A549 (cell line): Measurements from ENCODE around the gene SLC9A3. TPM values are rescaled to one million over a fixed set of nuclear protein-coding genes. Genes with fewer than 3 reads are reported as not detected.
A peak's percentile ranks its signal among the peaks of the same experiment; 100 is the strongest.
"Not testable (repeated sequence)": the region's sequence is repeated elsewhere in the genome, so short reads cannot be mapped to it uniquely, and the experiment has no call there.

Experiments used
- ATAC-seq, 2 experiments: fragments of 200-7000 bp in 1 of 2; fragments of >200 bp in 1 of 2; cut with Nextera tagmentation in 1 of 2; cut with Tn5 transposase in 1 of 2; 3 replicates each; pipeline versions ENCODE4 v1.8.0 to v1.9.1; 2018 to 2020; ENCODE audit warnings: mild to moderate bottlenecking in 1 of 2, moderate library complexity in 1 of 2
- CTCF ChIA-PET: fragments of 300-600 bp; sonication (Branson Sonifier 250); formaldehyde crosslinking; extraction: SDS; loops from one replicate; lab custom pipeline; 2021; ENCODE audit warnings: antibody characterized with exemption, inconsistent platforms; lab: Yijun Ruan, JAX
- POLR2A ChIA-PET: fragments of 350-600 bp; formaldehyde crosslinking; extraction: SDS; loops from one replicate; lab custom pipeline; 2021; ENCODE audit warnings: antibody characterized with exemption, inconsistent platforms; lab: Yijun Ruan, JAX
- DNase-seq, 2 experiments: peaks; one replicate each; pipeline versions ENCODE4 v3.0.0 to v3.0.0-alpha.2; 2011 to 2016; ENCODE audit warnings: low read depth in 1 of 2, low spot score in 1 of 2
- FAIRE-seq: peaks from 2 replicates; lab custom pipeline; 2011; peaks lifted over from hg19 to GRCh38; lab: Jason Lieb, UNC
- H3K27ac ChIP-seq, 2 experiments: fragments of >200 bp; sonication (Bioruptor Twin); formaldehyde crosslinking; 3 replicates each; pipeline ENCODE4 v1.5.1; 2016 to 2017
- H3K4me1 ChIP-seq: fragments of >200 bp; sonication (Bioruptor Twin); formaldehyde crosslinking; 3 replicates; pipeline ENCODE4 v1.6.1; 2016
- H3K4me2 ChIP-seq: fragments of >200 bp; sonication (Bioruptor Twin); formaldehyde crosslinking; 3 replicates; pipeline ENCODE4 v1.6.1; 2016
- H3K4me3 ChIP-seq: fragments of >200 bp; sonication (Bioruptor Twin); formaldehyde crosslinking; 3 replicates; pipeline ENCODE4 v1.5.1; 2016
- H3K9me3 ChIP-seq: fragments of >200 bp; sonication (Bioruptor Twin); formaldehyde crosslinking; 3 replicates; pipeline ENCODE4 v1.6.1; 2016
- EHMT2 ChIP-seq: fragments of 200-600 bp; sonication (generic); IDR thresholded peaks from 2 replicates; pipeline ENCODE4 v1.6.1; 2016; ENCODE audit warnings: antibody characterized with exemption, low read depth, mild to moderate bottlenecking, moderate library complexity
- ELK1 ChIP-seq: fragments of 150-350 bp; IDR thresholded peaks from 2 replicates; pipeline ENCODE4 v1.6.1; 2014; ENCODE audit warnings: low read depth, mild to moderate bottlenecking, low read length
- GATA3 ChIP-seq: IDR thresholded peaks from 2 replicates; pipeline ENCODE4 v1.6.1; 2012; ENCODE audit warnings: borderline replicate concordance
- HDAC2 ChIP-seq: fragments of 200-600 bp; sonication (generic); IDR thresholded peaks from 2 replicates; pipeline ENCODE4 v1.6.1; 2016
- HEYL ChIP-seq: fragments of 250-450 bp; sonication (Bioruptor Pico); IDR thresholded peaks from 2 replicates; pipeline ENCODE4 v1.8.0; 2021; ENCODE audit warnings: mild to moderate bottlenecking, moderate library complexity
- HOXA7 ChIP-seq: fragments of 250-450 bp; sonication (Bioruptor Pico); IDR thresholded peaks from 2 replicates; pipeline ENCODE4 v1.5.0; 2020; ENCODE audit warnings: mild to moderate bottlenecking, moderate library complexity
- HOXB5 ChIP-seq: fragments of 250-450 bp; sonication (Bioruptor Pico); IDR thresholded peaks from 2 replicates; pipeline ENCODE4 v1.5.0; 2020; ENCODE audit warnings: mild to moderate bottlenecking, moderate library complexity
- MAFK ChIP-seq: fragments of 450-650 bp; IDR thresholded peaks from 2 replicates; pipeline ENCODE4 v1.6.1; 2014; ENCODE audit not compliant: partially characterized antibody
- MAZ ChIP-seq: fragments of 150-350 bp; IDR thresholded peaks from 2 replicates; pipeline ENCODE4 v1.6.1; 2014; ENCODE audit warnings: antibody characterized with exemption, low read depth, low read length, borderline replicate concordance
- NFE2L2 ChIP-seq: fragments of 150-350 bp; conservative IDR thresholded peaks from 2 replicates; pipeline ENCODE4 v1.6.1; 2014; ENCODE audit warnings: low read length
- NR3C1 ChIP-seq: fragments of >200 bp; sonication (Bioruptor Twin); formaldehyde crosslinking; IDR thresholded peaks from 3 replicates; pipeline ENCODE4 v1.6.1; 2017
- POLR2A ChIP-seq: IDR thresholded peaks from 2 replicates; pipeline ENCODE4 v1.6.1; 2012; ENCODE audit warnings: mild to moderate bottlenecking, low read length
- RARB ChIP-seq: fragments of 250-450 bp; sonication (Bioruptor Pico); IDR thresholded peaks from 2 replicates; pipeline ENCODE4 v1.8.0; 2021; ENCODE audit warnings: mild to moderate bottlenecking, moderate library complexity
- ZC3H11A ChIP-seq: fragments of 450-650 bp; IDR thresholded peaks from 2 replicates; pipeline ENCODE4 v1.6.1; 2014; ENCODE audit warnings: antibody characterized with exemption, mild to moderate bottlenecking
- ZSCAN20 ChIP-seq: fragments of 250-450 bp; sonication (Bioruptor Pico); IDR thresholded peaks from 2 replicates; pipeline ENCODE4 v1.8.0; 2022; ENCODE audit warnings: mild to moderate bottlenecking, moderate library complexity
- WGBS: methylation state at CpG from one replicate; pipeline ENCODE4 v1.1.6; 2017; ENCODE audit errors: missing lambda C conversion rate; 5-methylcytosine and 5-hydroxymethylcytosine counted together
- polyA plus RNA-seq, 4 experiments: library from polyadenylated mRNA; depleted of rRNA in 3 of 4; stranded (reverse); fragments of >200 nt; fragmentation: RNase III in 1 of 4; extraction: RNeasy Plus Mini Kit Qiagen cat#74134 plus additional on column Dnase treatment in 1 of 4; gene quantifications; 2 replicates in 3 of 4; 3 replicates in 1 of 4; pipeline ENCODE4 v1.2.3, GENCODE V29; 2011 to 2017
- TF ChIP-seq, protein P1 (sequence below): fragments of 250-450 bp; sonication (Bioruptor Pico); IDR thresholded peaks from 2 replicates; pipeline ENCODE4 v1.5.0; 2021; ENCODE audit warnings: mild to moderate bottlenecking, moderate library complexity, borderline replicate concordance
- TF ChIP-seq, protein P2 (sequence below): fragments of 450-650 bp; IDR thresholded peaks from 2 replicates; pipeline ENCODE4 v1.6.1; 2014; ENCODE audit warnings: antibody characterized with exemption
- TF ChIP-seq, protein P3 (sequence below): fragments of >200 bp; sonication (Bioruptor Twin); formaldehyde crosslinking; IDR thresholded peaks from 3 replicates; pipeline ENCODE4 v1.5.1; 2016
- TF ChIP-seq, protein P4 (sequence below): fragments of 250-450 bp; sonication (Bioruptor Pico); IDR thresholded peaks from 2 replicates; pipeline ENCODE4 v1.5.0; 2020; ENCODE audit warnings: low read depth, mild to moderate bottlenecking, moderate library complexity

SLC9A3 gene
- polyA plus RNA-seq, 2 of the 4 experiments (the other 2 are of a cell fraction), result 1.3 TPM

- POLR2A ChIA-PET, result no interaction called here
- CTCF ChIA-PET, result no interaction called here
- Histone ChIP-seq H3K4me3 (no peak overlapping the region), H3K27ac (no peak overlapping the region), H3K4me1 (peaks cover 15% of the 10 kb centered on the region), H3K9me3 (no peaks in the 10 kb centered on the region), H3K4me2 (no peak overlapping the region)
- FAIRE-seq (no peak), DNase-seq (no peak), ATAC-seq (no peak)
- peak; percentile 5; the same call in 1 of the 2 replicates for TF ChIP-seq POLR2A
- no peak for TF ChIP-seq ZSCAN20 (CRISPR knock-in tag)
- 64% methylated on average over 33 of the region's 51 CpGs for WGBS
These were observed 48.0 kb downstream of the SLC9A3 start for GRCh38 chr5:476102-476813.

GRCh38 chr5:475704-476101 lies 48.5 kb downstream of the SLC9A3 start:
- peak overlapping the region; percentile 84; the same call in 1 of the 3 replicates for H3K4me2 ChIP-seq
- no peak for FAIRE-seq
- 48% methylated on average over 4 of the region's 8 CpGs for WGBS

GRCh38 chr5:474840-475661 lies 49.2 kb downstream of the SLC9A3 start:
- POLR2A ChIA-PET, result no interaction called here
- no peak for TF ChIP-seq GATA3
- TF ChIP-seq, protein P1, sequence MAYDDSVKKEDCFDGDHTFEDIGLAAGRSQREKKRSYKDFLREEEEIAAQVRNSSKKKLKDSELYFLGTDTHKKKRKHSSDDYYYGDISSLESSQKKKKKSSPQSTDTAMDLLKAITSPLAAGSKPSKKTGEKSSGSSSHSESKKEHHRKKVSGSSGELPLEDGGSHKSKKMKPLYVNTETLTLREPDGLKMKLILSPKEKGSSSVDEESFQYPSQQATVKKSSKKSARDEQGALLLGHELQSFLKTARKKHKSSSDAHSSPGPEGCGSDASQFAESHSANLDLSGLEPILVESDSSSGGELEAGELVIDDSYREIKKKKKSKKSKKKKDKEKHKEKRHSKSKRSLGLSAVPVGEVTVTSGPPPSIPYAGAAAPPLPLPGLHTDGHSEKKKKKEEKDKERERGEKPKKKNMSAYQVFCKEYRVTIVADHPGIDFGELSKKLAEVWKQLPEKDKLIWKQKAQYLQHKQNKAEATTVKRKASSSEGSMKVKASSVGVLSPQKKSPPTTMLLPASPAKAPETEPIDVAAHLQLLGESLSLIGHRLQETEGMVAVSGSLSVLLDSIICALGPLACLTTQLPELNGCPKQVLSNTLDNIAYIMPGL, result no peak
- TF ChIP-seq, protein P2, sequence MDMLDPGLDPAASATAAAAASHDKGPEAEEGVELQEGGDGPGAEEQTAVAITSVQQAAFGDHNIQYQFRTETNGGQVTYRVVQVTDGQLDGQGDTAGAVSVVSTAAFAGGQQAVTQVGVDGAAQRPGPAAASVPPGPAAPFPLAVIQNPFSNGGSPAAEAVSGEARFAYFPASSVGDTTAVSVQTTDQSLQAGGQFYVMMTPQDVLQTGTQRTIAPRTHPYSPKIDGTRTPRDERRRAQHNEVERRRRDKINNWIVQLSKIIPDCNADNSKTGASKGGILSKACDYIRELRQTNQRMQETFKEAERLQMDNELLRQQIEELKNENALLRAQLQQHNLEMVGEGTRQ, result no peak
- TF ChIP-seq ELK1, result no peak
- TF ChIP-seq ZSCAN20 (CRISPR knock-in tag), result no peak
- no peak for TF ChIP-seq MAZ
- TF ChIP-seq, protein P3, sequence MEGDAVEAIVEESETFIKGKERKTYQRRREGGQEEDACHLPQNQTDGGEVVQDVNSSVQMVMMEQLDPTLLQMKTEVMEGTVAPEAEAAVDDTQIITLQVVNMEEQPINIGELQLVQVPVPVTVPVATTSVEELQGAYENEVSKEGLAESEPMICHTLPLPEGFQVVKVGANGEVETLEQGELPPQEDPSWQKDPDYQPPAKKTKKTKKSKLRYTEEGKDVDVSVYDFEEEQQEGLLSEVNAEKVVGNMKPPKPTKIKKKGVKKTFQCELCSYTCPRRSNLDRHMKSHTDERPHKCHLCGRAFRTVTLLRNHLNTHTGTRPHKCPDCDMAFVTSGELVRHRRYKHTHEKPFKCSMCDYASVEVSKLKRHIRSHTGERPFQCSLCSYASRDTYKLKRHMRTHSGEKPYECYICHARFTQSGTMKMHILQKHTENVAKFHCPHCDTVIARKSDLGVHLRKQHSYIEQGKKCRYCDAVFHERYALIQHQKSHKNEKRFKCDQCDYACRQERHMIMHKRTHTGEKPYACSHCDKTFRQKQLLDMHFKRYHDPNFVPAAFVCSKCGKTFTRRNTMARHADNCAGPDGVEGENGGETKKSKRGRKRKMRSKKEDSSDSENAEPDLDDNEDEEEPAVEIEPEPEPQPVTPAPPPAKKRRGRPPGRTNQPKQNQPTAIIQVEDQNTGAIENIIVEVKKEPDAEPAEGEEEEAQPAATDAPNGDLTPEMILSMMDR, result no peak
- TF ChIP-seq, protein P4, sequence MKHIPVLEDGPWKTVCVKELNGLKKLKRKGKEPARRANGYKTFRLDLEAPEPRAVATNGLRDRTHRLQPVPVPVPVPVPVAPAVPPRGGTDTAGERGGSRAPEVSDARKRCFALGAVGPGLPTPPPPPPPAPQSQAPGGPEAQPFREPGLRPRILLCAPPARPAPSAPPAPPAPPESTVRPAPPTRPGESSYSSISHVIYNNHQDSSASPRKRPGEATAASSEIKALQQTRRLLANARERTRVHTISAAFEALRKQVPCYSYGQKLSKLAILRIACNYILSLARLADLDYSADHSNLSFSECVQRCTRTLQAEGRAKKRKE (CRISPR knock-in tag), result no peak
- no peak for TF ChIP-seq HEYL (CRISPR knock-in tag)
- TF ChIP-seq NFE2L2, result no peak
- TF ChIP-seq ZC3H11A, result no peak
- TF ChIP-seq HDAC2, result no peak
- no peak for TF ChIP-seq MAFK
- ATAC-seq (peak in 1 of 2 experiments; percentile 2; a peak in 3 of 6 replicates), FAIRE-seq (no peak), DNase-seq (peak in 1 of 2 experiments; percentile 24)
- peak overlapping the region; percentile 74 for H3K4me3 ChIP-seq
- H3K9me3 ChIP-seq, result no peaks in the 10 kb centered on the region
- peak overlapping the region; percentile 84 for H3K4me2 ChIP-seq
- peaks cover 16% of the 10 kb centered on the region for H3K4me1 ChIP-seq
- CTCF ChIA-PET, result interaction anchor here (0.8 kb wide), 1 partner anchor 28 kb away, joined by 3 read pairs; no protein-coding TSS in a partner anchor
- H3K27ac ChIP-seq, result peak overlapping the region in 1 of 2 experiments; percentile 50; a peak in 1 of 6 replicates
- WGBS, result 19% methylated on average over 28 of the region's 50 CpGs

More at GRCh38 chr5:475704-476101, 48.5 kb downstream of the SLC9A3 start:
- Histone ChIP-seq H3K27ac (no peak overlapping the region), H3K9me3 (no peaks in the 10 kb centered on the region), H3K4me1 (peaks cover 16% of the 10 kb centered on the region), H3K4me3 (no peak overlapping the region)
- no peak for TF ChIP-seq RARB (CRISPR knock-in tag)
- no peak for TF ChIP-seq HOXB5
- no peak for TF ChIP-seq EHMT2
- no peak for TF ChIP-seq NR3C1
- TF ChIP-seq POLR2A, result no peak
- no peak for TF ChIP-seq HOXA7 (CRISPR knock-in tag)
- ChIA-PET CTCF (no interaction called here), POLR2A (no interaction called here)
- DNase-seq (no peak), ATAC-seq (no peak)

DNA sequence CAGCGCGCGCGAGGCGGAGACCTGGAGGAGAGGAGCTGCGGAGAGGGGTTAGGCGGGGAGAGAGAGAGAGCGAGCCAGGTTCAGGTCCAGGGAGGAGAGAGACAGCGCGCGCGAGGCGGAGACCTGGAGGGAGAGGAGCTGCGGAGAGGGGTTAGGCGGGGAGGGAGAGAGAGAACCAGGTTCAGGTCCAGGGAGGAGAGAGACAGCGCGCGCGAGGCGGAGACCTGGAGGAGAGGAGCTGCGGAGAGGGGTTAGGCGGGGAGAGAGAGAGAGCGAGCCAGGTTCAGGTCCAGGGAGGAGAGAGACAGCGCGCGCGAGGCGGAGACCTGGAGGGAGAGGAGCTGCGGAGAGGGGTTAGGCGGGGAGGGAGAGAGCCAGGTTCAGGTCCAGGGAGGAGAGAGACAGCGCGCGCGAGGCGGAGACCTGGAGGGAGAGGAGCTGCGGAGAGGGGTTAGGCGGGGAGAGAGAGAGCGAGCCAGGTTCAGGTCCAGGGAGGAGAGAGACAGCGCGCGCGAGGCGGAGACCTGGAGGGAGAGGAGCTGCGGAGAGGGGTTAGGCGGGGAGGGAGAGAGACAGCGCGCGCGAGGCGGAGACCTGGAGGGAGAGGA lies 49.9 kb downstream of the SLC9A3 start:
- peak overlapping the region in 1 of 2 experiments; percentile 94; a peak in 3 of 6 replicates for H3K27ac ChIP-seq
- H3K4me3 ChIP-seq, result peak overlapping the region; percentile 74
- H3K9me3 ChIP-seq, DNase-seq, POLR2A ChIA-PET, FAIRE-seq, ATAC-seq: not testable (repeated sequence)
- H3K4me2 ChIP-seq, result peak overlapping the region; percentile 84
- H3K4me1 ChIP-seq, result peaks cover 16% of the 10 kb centered on the region
- CTCF ChIA-PET, result interaction anchor here (0.8 to 1.2 kb wide), 3 partner anchors 28 to 429 kb away, joined by 3 read pairs; no protein-coding TSS in a partner anchor
- WGBS, result 3% methylated on average over 5 of the region's 50 CpGs
